ENCODE measurements around the gene S100A16.
"Not testable (repeated sequence)": the region's sequence is repeated elsewhere in the genome, so short reads cannot be mapped to it uniquely, and the experiment has no call there.

Gene S100A16

GRCh38 chr1:153562021-153562420 lies 50.9 kb downstream of the S100A16 start:
- DNase-seq (ENCODE audit: low spot score), result not testable (repeated sequence)

GRCh38 chr1:153561466-153561985 lies 51.4 kb downstream of the S100A16 start:
- no peak for DNase-seq (ENCODE audit: low spot score)

- no peak for DNase-seq (ENCODE audit: low spot score)
Measured at GRCh38 chr1:153560771-153561465, 52.0 kb downstream of the S100A16 start.

GRCh38 chr1:153560241-153560640 lies 52.7 kb downstream of the S100A16 start:
- no peak for DNase-seq (ENCODE audit: low spot score)

GRCh38 chr1:153557877-153558276 lies 55.1 kb downstream of the S100A16 start:
- no peak for DNase-seq (ENCODE audit: low spot score)

Data from kidney tubule cell (primary cell).